GM18867 (cell line): ENCODE data around the gene GAS7.
"Not testable (repeated sequence)": the region's sequence is repeated elsewhere in the genome, so short reads cannot be mapped to it uniquely, and the experiment has no call there.

Source experiments
- ATAC-seq: cut with Tn5 transposase; IDR thresholded peaks from one replicate; pipeline ENCODE4 v1.9.1; 2021; ENCODE audit warnings: mild to moderate bottlenecking, moderate library complexity; ENCODE audit not compliant: unreplicated experiment

The GAS7 gene

DNA sequence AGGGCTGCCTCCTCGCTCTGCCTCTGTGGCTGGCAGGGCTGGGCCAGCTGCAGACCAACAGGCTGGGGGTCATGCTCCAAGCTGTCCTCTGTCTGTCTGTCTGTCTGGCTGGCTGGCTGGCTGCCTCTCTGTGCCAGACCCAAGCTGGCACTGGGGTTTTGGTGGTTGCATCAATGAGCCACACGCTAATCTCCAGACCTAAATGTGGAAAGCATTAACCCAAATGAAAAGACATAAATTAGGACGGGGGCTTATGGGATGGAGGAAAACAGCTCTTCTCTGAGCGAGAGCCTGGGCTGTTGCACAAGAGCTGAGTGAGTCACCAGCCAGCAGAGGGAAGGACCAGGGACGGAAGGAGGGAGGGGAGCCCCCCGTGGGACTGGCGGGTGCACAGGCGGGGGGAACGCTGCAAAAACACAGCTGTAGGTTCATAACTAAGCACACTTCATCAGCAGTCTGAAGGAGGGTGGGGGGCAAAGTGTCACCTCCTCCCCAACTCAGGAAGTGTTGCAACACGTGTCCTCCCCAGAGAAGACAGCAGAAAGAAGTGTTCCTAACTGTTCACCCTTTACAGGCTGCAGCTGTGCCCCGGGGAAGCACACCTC, 83.4 kb downstream of the GAS7 start:
- ATAC-seq: peak; percentile 43

DNA sequence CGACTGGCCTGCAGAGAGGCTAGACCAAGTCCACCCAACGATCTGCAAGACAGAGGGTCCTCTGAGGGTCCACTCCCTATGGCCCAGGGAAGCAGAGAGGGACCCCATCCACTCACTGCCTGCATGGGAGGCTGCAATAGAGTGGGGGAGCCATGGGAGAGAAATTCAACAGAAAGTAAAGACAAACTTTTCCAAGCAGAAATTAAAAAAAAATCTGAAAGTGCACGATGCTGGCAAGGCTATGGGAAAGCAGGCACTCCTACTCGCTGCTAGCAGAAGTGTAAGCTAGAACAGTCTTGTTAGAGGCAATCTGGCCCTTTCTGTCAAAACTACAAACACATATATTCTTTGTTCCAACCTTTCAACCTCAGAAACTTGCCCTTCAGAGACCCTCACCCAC, 85.4 kb downstream of the GAS7 start:
- ATAC-seq: no peak

DNA sequence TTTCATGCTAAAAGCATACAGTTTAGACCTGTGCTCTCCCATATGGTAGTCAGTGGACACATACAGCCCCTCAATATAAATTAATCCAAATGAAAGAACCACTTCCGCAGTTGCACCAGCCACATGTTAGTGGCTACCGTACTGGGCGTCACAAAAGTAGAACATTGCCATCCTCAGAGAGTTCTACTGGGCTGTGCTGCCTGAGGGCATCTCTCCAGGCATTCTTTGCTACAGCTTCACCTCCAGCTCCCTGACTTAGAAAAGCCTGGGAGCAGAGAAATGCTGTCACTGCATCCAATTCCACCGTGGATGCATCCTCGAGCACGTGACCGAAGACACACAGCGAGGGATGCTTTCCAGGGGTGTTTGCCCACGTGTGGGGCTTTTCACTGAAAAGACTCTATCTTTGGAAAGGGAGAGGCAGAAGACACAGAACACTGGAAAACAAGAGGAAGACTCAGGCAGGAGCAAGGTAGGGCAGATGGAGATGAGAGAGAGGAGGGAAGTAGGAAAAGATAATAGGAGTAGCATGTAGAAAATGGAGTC, 86.4 kb downstream of the GAS7 start:
- no peak for ATAC-seq

DNA sequence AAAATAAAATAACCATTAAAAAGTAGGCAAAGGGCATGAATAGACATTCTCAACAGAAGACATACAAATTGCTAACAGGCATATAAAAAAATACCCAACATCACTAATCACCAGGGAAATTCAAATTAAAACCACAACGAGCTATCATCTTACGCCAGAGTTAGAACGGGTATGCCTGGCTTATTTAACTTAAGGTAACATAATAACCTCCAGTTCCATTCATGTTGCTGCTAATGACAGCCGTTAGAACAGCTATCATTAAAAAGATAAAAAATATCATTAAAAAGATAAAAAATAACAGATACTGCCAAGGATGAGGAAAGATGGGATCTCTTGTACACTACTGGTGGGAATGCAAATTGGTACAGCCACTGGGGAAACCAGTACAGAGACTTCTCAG, 89.3 kb downstream of the GAS7 start:
- ATAC-seq: no peak

DNA sequence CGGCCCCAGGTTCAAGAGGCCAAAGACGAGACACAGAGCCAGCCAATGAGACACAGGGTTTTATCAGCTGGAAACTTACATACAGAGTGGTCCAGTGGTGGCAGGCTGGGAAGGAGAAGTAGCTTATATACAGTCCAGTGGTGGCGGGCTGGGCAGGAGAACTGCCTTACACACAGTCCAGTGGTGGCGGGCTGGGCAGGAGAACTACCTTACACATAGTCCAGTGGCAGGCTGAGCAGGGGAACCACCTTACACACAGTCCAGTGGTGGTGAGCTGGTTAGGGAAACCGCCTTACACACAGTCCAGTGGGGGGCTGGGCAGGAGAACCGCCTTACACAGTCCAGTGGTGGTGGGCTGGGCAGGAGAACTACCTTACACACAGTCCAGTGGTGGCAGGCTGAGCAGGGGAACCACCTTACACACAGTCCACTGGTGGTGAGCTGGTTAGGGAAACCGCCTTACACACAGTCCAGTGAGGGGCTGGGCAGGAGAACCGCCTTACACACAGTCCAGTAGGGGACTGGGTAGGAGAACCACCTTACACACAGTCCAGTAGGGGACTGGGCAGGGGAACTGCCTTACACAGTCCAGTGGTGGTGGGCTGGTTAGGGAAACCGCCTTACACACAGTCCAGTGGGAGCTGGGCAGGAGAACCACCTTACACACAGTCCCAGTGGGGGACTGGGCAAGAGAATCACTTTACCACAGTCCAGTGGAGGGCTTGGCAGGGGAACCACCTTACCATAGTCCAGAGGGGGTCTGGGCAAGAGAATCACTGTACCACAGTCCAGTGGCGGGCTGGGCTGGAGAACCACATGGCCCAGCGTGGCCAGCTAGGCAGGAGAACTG, 90.9 kb downstream of the GAS7 start:
- no peak for ATAC-seq

DNA sequence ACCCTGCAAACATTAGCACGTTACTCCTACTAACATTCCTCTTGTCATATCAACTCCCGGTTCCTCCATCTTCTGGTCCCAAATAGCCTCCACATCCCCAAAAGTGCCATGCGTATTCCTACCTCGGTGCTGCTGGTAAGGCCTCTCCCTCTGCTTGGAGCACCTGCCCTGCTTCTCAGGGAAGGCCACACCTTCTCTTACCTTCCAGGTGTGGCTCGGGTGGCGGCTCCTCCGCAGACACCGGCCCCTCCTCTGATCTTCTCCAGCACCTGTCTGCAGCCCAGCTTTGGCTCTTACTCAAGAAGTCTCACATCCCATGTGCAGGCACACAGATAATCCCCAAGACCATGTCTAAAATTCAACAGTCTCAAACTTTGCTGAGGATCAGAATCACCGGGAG, 92.3 kb downstream of the GAS7 start:
- no peak for ATAC-seq

DNA sequence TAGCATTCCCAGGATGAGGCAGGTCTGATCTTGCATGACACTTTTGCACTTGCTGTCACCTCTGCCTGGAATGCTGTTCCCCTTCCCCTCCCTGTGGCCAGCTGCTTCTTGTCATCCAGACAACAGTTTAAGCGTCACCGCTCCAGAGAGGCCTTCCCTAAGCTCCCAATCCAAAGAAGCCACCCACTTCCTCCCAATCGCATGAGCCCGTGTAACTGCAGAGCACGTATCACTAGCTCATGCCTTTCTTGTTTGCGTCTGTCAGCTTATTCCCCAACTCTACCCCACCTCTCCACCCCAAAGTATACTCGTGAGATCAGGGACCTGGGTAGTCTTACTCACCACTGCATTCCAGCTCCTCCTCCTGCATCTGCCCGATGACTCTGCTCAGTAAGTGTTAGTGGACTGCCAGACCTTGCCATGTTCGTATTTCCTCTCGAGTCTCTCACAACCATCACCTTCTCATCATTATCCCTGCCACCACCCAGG, 92.8 kb downstream of the GAS7 start:
- no peak for ATAC-seq

DNA sequence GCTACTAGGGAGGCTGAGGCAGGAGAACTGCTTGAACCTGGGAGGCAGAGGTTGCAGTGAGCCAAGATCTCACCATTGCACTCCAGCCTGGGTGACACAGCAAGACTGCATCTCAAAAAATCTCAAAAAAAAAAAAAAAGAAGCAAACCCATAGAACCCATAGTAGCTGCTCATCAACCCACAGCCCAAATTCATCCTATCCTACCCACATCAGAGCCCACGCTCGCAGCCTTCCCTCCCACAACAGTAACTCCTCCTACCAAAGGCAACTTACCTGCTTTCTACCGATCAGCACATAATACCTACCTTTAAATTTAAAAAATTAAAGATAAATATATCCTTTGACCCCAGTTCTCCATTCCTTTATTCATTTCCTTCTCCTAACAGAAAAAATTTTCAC, 94.7 kb downstream of the GAS7 start:
- no peak for ATAC-seq

DNA sequence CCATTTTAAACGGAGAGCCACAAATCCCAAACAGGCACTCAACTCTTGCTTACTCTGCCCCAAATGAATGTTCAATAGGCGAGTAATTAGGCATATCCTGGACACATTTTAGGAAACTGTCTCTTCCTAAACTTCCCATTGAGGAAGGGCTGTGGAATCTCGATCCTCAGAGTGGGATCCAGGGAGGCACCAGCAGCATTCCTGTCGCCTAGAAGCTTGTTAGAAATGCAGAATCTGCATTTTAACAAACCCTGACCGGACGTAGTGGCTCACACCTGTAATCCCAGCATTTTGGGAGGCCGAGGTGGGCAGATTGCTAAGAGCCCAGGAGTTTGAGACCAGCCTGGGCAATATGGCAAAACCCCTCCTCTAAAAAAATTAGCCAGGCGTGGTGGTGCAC, 95.6 kb downstream of the GAS7 start:
- ATAC-seq: no peak

DNA sequence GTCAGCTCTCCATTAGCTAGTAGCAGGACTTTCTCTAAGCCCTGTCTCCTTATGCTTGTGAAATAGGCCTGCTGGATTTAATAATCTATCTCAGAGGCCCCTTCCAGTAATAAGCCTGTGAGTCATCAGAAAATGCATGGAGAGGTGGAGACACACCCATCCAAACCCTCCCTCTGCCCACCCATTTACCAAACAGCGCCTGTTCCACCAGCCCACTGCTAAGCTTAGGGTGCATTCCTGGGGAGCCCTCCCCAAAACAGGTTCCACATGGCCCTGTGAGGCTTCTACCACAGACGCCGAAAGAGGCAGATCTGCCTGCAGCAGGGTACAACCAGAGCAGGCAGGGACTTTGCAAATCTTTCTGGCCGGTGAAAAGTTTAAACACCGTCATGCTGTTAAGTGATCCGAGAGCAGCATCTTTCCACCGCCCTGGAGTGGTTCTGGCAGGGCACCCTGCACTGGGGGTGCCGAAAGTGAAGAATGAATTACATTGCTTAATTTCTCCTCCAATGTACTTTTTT, 99.3 kb downstream of the GAS7 start:
- ATAC-seq: no peak

DNA sequence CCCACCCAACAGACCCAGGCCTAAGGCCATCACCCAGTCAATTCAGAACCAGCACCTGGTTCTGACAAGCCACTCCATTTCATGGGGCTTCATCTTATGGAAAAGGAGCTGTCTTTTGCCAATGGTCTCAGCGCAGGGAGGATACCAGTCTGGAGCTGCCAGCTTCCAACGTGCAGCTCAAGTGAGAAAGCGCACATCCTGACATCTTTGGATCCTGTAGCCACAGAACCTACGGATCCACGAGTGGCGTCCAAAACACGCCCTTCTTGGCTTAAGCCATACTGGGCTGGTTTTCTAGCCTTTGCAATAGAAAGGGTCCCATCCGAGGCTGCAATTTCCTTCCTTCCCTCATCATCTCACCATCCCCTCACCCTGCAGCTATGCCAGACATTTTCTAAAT, 101.8 kb downstream of the GAS7 start:
- no peak for ATAC-seq

DNA sequence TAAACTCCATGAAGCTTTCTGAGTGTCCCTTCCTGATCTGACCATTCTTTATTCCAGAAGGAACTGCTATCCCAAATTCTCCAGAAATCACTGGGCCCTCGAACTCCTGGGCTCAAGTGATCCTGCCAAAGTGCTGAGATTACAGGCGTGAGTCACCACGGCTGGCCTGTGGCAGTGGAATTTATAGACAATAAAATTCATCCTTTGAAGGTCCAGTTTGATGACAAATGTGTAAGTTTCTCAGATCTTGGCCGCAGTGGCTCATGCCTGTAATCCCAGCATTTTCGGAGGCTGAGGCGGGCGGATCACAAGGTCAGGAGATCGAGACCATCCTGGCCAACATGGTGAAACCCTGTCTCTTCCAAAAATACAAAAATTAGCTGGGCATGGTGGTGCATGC, 103.1 kb downstream of the GAS7 start:
- not testable (repeated sequence) for ATAC-seq

DNA sequence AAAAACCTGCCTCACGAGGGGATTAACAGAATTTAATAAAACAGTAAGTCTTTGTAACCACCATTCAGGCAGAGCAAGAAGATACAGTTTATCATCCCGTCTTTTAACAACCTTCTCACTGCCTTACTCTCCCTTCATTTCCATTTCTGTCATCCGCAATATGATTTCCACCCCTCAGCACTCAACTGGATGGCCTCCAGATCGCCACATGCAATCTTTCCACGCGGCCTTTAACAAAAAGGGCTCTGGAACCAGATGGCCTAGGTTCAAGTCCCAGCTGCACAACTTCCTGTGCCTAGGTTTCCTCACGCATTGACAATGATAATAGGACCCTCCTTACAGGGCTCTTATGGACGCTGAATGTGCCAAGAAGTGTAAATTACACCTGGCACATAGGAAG, 103.6 kb downstream of the GAS7 start:
- no peak for ATAC-seq

DNA sequence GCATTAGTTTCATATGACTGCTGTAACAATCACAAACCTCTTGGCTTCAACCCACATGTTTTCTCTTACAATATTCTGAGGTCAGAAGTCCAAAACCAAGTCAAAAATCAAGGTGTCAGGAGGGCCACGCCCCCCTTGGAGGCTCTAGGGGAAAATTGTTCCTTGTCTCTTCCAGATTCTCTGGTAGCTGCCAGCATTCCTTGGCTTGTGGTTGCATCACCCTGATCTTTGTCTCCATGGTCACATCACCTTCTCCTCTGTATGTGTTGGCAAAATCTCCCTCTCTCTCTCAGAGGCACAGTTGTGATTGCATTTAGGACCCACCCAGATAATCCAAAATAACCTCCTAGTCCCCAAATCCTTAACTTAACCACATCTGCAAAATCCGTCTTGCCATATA, 105.8 kb downstream of the GAS7 start:
- no peak for ATAC-seq

DNA sequence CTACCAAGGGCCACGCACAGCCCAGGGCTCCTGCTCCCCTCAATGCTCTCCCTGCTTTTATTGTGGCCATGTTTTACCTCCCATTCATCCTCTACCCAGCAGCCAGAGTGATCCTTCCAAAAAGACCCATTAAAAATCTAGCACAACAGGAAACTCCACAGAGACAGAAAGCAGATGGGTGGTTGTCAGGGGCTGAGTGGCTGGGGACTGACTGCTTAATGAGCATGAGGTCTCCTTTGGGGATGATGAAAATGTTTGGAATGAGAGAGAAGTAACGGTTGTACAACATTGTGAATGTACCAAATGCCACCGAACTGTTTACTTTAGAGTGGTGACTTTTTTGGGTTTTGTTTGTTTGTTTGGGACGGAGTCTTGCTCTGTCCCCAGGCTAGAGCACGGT, 107.4 kb downstream of the GAS7 start:
- no peak for ATAC-seq

DNA sequence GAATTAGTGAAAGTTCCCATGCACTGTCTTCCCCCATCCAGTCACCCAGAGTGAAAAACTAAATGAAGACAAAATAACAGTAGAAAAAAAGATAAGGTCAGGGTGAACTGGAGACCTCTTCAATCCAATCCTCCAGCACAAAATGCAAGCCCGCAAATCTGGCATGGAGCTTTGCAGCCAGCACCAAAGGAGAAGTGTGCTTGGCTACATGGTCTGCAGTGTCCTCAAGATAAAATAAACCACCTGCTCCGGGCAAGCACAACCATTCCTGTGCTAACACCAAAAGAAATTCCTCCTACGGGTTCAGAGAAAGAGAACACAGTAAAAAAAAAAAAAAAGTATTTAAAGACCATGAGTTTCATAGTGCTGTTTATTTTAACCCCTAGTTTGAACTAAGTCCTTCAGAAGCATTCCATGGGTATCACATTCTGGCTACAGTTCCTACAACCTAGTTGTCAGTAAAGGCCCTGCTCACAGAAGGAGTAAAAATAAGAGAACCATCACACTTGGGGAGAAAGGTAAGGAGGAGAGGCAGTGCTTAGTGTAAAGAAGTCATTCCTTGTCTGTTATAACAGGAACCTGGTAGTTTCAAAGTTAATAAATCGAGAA, 109.1 kb downstream of the GAS7 start:
- no peak for ATAC-seq

DNA sequence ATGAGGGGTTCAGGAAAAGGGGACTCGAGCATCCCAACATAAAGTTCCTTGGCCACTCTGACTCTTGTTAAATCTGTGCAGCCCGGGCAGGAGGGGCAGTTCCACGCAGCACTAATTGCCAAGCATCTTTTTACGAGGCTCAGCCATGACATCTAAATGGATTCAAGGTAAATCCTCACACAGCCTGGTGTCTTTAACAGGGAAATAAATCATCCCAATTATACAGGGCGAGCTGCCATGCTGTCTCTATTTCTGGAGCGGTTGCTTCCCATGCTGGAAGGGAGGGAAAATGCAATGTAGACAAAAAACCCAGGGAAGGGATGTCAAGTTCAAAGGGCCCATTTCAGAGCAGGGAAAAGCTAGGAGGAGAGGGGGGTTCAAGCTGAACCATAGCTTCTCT, 110.0 kb downstream of the GAS7 start:
- no peak for ATAC-seq

DNA sequence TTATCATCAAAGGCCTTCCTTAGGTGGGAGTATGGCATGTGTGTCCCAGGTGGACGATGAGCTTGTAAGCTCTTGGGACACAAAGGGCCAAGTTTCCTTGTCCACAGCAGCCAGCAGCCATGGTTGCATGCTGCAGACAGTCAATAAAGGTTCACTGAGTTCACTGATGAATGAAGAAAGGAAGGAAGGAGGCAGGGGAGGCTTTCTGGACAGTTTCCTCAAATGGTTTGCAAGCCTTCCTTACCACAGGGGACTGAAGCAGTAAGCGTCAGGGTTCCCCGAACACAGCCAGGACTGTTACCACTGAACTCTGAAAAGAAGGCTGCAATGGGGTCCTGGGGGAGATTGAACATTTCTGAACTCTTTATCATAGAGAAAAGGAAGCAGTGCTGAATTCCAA, 111.1 kb downstream of the GAS7 start:
- no peak for ATAC-seq

DNA sequence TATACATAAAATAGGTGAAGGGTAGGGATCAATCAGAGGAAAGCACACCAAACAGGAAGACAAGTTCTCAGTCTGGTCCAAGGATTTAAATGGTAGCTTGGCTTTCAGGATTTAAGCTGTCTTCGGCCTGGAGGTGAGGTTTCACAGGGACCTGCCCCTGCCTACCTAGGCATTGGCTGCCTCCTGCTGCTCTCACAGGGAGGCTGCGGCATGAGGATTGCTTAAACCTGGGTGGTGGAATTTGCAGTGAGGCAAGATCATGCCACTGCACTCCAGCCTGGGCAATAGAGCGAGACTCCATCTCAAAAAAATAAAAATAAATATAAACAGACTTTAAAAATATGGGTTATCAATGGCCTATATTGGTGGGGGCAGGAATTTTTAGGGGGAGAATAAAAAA, 114.5 kb downstream of the GAS7 start:
- no peak for ATAC-seq

DNA sequence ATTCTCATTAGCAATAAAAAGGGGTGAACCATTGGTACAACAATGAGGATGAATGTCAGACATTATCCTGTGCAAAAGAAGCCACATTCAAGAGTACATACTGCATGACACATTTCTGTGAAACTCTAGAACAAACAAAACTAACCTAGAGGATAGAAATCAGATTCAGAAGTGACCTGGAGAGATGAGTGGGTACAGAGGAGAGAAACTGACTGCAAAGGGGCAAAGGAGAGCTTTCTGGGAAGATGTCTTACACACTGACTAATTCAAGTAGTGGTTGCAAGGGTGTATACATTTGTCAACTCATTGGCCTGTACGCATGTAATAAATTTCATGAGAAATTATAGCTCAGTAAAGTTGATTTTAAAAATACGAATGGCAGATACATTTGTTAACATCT, 115.6 kb downstream of the GAS7 start:
- no peak for ATAC-seq

DNA sequence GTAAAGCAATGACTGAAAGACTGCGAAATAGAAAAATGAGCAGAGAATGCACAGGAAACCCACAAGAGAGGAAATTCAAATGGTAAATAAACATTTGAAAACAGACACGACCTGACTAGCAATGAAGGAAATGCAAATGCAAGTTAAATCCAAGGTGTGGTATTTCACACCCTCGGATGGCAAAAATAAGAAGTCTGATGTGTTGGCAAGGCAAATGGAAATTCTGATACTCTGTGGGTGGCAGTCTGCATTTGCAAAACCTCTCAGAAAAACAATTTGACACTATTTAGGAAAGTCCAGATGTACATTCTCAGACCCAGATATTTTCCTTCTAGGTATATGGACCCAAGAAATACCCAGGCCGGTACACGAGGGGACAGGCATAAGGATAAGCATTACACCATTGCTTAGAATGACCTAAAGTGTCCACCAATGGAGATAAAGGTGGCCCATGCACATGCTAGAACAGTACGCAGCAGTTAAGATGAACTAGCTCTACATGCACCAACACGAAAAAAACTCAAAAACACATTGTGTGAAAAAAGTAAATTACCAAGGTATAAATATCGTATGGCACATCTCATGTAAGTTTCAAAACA, 116.7 kb downstream of the GAS7 start:
- peak; percentile 56 for ATAC-seq
